ENCODE measurements around the gene GPANK1.

- no peak for TF ChIP-seq SUZ12 (IDR thresholded peaks at IDR 0.05)
- no peak for TF ChIP-seq ZNF384 (IDR thresholded peaks at IDR 0.05)
- TF ChIP-seq FOXM1 (IDR thresholded peaks at IDR 0.05; ENCODE audit: borderline replicate concordance) = no peak
- TF ChIP-seq L3MBTL2 (conservative IDR thresholded peaks at IDR 0.05) = no peak
These were observed 47.5 kb upstream of the GPANK1 start for GRCh38 chr6:31712296-31712695.

Data from HEK293T (cell line).